ENCODE measurements around the gene GPR39.

GRCh38 chr2:132636346-132636745, 219.7 kb downstream of the GPR39 start:
- no peak for TF ChIP-seq CTCF (conservative IDR thresholded peaks at IDR 0.05; ENCODE audit: low read depth, low read length)
- no peak for TF ChIP-seq EZH2phosphoT487 (IDR thresholded peaks at IDR 0.05; ENCODE audit: borderline replicate concordance, low read length)
- no peak for TF ChIP-seq EZH2 (IDR thresholded peaks at IDR 0.05; ENCODE audit: low read length, unreplicated experiment)

Measured in PC-3 (cell line).